ENCODE data around the gene MMD2. TPM values are rescaled to one million over a fixed set of nuclear protein-coding genes. Genes with fewer than 3 reads are reported as not detected.

MMD2 gene
- total and polyA plus RNA-seq, 2 of the 8 experiments (the other 6 are each of a cell fraction or from before 2014, with no cell fraction given): 0.14 TPM; not detected in 1

GRCh38 chr7:5001003-5001402 lies 42.0 kb upstream of the MMD2 start:
- no peak overlapping the region for H2BK5ac ChIP-seq (ENCODE audit: low read depth, low read length)
- H4K20me1 ChIP-seq (replicated peaks in 1 of 2; ENCODE audit: control insufficient read depth in 1 of 2, insufficient read depth in 2 of 2, low read length in 2 of 2): peaks cover 0 to 1% of the 10 kb centered on the region in 2 experiments
- no peaks in the 10 kb centered on the region for H3K27me3 ChIP-seq (replicated peaks in 1 of 4; ENCODE audit: control insufficient read depth in 3 of 4, extremely low read depth in 1 of 4, insufficient read depth in 3 of 4, low read length in 3 of 4)
- ChIA-PET CTCF (ENCODE audit: partially characterized antibody) (interaction anchor here (0.6 kb wide), 1 partner anchor 1635 kb away, joined by 6 read pairs; no protein-coding TSS in a partner anchor), POLR2A (ENCODE audit: partially characterized antibody) (no interaction called here)
- H2BK20ac ChIP-seq (ENCODE audit: low read length): no peak overlapping the region
- H4K5ac ChIP-seq (ENCODE audit: insufficient read length, low read depth, low read length): no peak overlapping the region
- H4K8ac ChIP-seq (ENCODE audit: extremely low read depth, insufficient read depth, low read length): no peak overlapping the region
- H3K27ac ChIP-seq (ENCODE audit: low read depth, low read length): no peak overlapping the region
- no peaks in the 10 kb centered on the region for H3K79me1 ChIP-seq (ENCODE audit: low read depth, low read length)
- H3K23ac ChIP-seq (ENCODE audit: insufficient read length): no peak overlapping the region
- no peak overlapping the region for H3K14ac ChIP-seq (ENCODE audit: insufficient read length)
- H3K56ac ChIP-seq (replicated peaks; ENCODE audit: insufficient read length, low read depth, low read length): no peak overlapping the region
- H3K9ac ChIP-seq (replicated peaks in 1 of 4; ENCODE audit: extremely low read depth in 1 of 4, low read depth in 3 of 4, low read length in 3 of 4): no peak overlapping the region
- no peak overlapping the region for H2BK120ac ChIP-seq (replicated peaks; ENCODE audit: low read depth, low read length)
- WGBS, 2 experiments (ENCODE audit: extremely low coverage in 1 of 2, insufficient coverage in 1 of 2, insufficient read length in 1 of 2, insufficient replicate concordance in 2 of 2, low coverage in 1 of 2, low lambda C conversion rate in 2 of 2, missing lambda C conversion rate in 1 of 2): 95% methylated on average over 4 of the region's 4 CpGs; no CpG with 5 or more reads in 1 of the 2 experiments
- no peaks in the 10 kb centered on the region for H3K79me2 ChIP-seq (ENCODE audit: control insufficient read depth in 1 of 2, insufficient read depth in 2 of 2, low read length in 2 of 2)
- H2BK15ac ChIP-seq (ENCODE audit: low read length): no peak overlapping the region
- no peak overlapping the region for H3K4me3 ChIP-seq (ENCODE audit: extremely low read depth in 1 of 4, insufficient read depth in 2 of 4, low read depth in 3 of 4, low read length in 4 of 4)
- no peak overlapping the region for H4K91ac ChIP-seq (replicated peaks; ENCODE audit: insufficient read length, low read length)
- DNase-seq (ENCODE audit: low read depth in 1 of 2, low spot score in 2 of 2) (no peak), FAIRE-seq (no peak)
- no peaks in the 10 kb centered on the region for H3K9me3 ChIP-seq (ENCODE audit: insufficient read depth in 2 of 2, low read depth in 1 of 2, low read length in 1 of 2)
- no peak overlapping the region for H3K18ac ChIP-seq (ENCODE audit: extremely low read depth, low read length)
- H3K4me1 ChIP-seq (replicated peaks in 1 of 4; ENCODE audit: control insufficient read depth in 3 of 4, insufficient read depth in 4 of 4, low read length in 3 of 4): peaks cover 0 to 2% (median 0%) of the 10 kb centered on the region in 4 experiments; a peak in 2 of 7 replicates
- no peak overlapping the region for H3K4me2 ChIP-seq (ENCODE audit: insufficient read depth in 1 of 2, low read depth in 2 of 2, low read length in 2 of 2)
- no peak overlapping the region for H2AK5ac ChIP-seq (ENCODE audit: low read depth, low read length)
- H3K36me3 ChIP-seq (ENCODE audit: control insufficient read depth in 2 of 4, insufficient read depth in 4 of 4, low read length in 3 of 4): peaks cover 0 to 13% (median 4%) of the 10 kb centered on the region in 4 experiments; a peak in 3 of 8 replicates
- H3K4ac ChIP-seq (replicated peaks; ENCODE audit: insufficient read length, low read depth, low read length): no peak overlapping the region
- H3K23me2 ChIP-seq (ENCODE audit: low read depth, low read length): no peaks in the 10 kb centered on the region
- H2AFZ ChIP-seq (ENCODE audit: low read length): no peak overlapping the region
- no peak overlapping the region for H2BK12ac ChIP-seq (ENCODE audit: low read depth, low read length)
- TF ChIP-seq RNF2 (IDR thresholded peaks at IDR 0.05; ENCODE audit: borderline replicate concordance, low read depth, low read length, missing control alignments, poor library complexity, severe bottlenecking): no peak
- TF ChIP-seq RXRA (IDR thresholded peaks at IDR 0.05; ENCODE audit: insufficient read depth, low read depth, low read length): no peak
- no peak for TF ChIP-seq TAF7 (optimal IDR thresholded peaks at IDR 0.05; ENCODE audit: borderline replicate concordance, low read depth, low read length)
- no peak for TF ChIP-seq EGR1 (IDR thresholded peaks at IDR 0.05; ENCODE audit: borderline replicate concordance, low read depth, low read length)
- no peak for TF ChIP-seq GTF2F1 (IDR thresholded peaks at IDR 0.05; ENCODE audit: borderline replicate concordance, low read depth, low read length)
- no peak for TF ChIP-seq KDM1A (IDR thresholded peaks at IDR 0.05; ENCODE audit: borderline replicate concordance, low read length)
- TF ChIP-seq BCL11A (IDR thresholded peaks at IDR 0.05; ENCODE audit: low read depth in 2 of 2, low read length in 2 of 2): no peak
- TF ChIP-seq POLR2A (IDR thresholded peaks at IDR 0.05; ENCODE audit: control extremely low read depth in 1 of 2, low read depth in 2 of 2, low read length in 2 of 2): no peak
- TF ChIP-seq SIRT6 (IDR thresholded peaks at IDR 0.05; ENCODE audit: low read length): no peak
- no peak for TF ChIP-seq SRF (IDR thresholded peaks at IDR 0.05; ENCODE audit: low read depth, low read length)
- no peak for TF ChIP-seq RFX5 (IDR thresholded peaks at IDR 0.05; ENCODE audit: borderline replicate concordance, low read depth, low read length)
- TF ChIP-seq GABPA (IDR thresholded peaks at IDR 0.05; ENCODE audit: borderline replicate concordance, insufficient read depth, low read length): no peak

All from H1 (cell line).